HuH-7.5 (cell line): Measurements from ENCODE around the gene ZNF45.
"Not testable (repeated sequence)": the region's sequence is repeated elsewhere in the genome, so short reads cannot be mapped to it uniquely, and the experiment has no call there.

ENCODE experiments used
- DNase-seq: peaks from one replicate; pipeline ENCODE4 v3.0.0; 2011; ENCODE audit warnings: low spot score

ZNF45 gene

GRCh38 chr19:43934985-43935708, at the start of gene ZNF45:
ZNF45 (minus strand) TSS chr19:43935282; CDS start chr19:43922185, 13,097 bp downstream.
- peak; percentile 74 for DNase-seq

GRCh38 chr19:43984687-43985000, 49.6 kb upstream of the ZNF45 start:
- no peak for DNase-seq

DNA sequence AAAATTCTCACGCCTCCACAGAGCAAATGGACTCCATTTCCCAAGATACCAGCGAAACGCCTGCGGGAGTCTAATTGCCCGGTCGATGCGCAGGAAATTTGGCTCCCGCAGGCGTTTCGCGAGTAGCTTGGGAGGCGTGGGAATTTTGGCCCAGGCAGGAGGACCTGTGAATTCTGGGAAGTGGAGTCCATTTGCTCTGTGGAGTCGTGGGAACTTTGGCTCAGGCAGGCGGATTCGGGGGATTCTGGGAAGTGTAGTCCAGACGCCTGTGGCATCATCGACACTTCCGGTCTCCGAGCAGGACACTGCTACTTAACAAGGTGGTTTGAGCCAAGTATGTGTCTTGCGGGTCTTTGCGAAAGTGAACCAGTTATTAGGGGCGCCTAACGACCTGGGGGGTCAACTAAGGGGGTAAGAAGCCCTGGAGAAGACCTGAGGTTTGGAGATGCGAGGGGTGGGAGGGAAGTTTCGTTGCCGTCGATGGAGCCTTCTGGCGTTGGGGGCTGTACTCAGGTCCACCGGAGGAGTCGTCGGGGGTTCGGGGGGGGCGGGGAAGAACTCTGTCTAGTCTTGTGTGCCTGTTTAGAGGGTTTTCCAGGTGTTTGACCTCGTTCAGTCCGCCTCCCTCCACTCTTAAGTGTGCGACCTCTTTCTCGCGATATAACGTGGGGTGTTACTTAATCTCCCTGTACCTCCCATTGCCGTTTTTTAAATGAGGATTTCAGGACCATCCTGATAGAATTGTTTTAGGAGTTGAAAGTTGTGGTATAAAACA, 49.0 kb upstream of the ZNF45 start, which contains the start of gene ZNF155:
TSS of gene ZNF155 (plus strand) at position 277 of the 775 bp plus-strand sequence. CDS start 4,356 bp downstream, outside the sequence.
- DNase-seq = peak; percentile 63

GRCh38 chr19:43983544-43983911, 48.4 kb upstream of the ZNF45 start:
- DNase-seq = no peak

DNA sequence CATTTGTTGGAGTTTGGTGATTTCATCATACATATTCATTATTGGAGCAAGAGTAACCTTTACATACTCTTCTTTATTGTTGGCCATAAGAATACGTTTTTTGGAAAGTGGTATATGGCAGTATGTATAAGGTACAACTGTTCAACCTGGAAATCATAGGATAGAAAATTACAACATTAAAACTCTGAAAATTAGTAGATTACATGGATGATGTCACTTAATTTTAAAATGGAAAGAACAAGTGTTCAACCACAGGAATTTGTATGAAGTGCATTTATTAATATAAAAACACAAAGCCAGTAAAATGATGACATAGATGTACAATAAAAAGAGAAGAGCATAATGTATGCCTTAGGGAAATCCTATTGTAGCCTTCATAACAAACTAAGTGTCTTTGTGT, 41.6 kb upstream of the ZNF45 start:
- no peak for DNase-seq

- no peak for DNase-seq
These were observed 31.1 kb upstream of the ZNF45 start for GRCh38 chr19:43966079-43966694.

- DNase-seq = no peak
These were observed 25.3 kb upstream of the ZNF45 start for GRCh38 chr19:43960411-43960810.

GRCh38 chr19:43957891-43958290, 22.8 kb upstream of the ZNF45 start:
- DNase-seq = peak; percentile 19

- DNase-seq = no peak
These were observed 21.7 kb upstream of the ZNF45 start for GRCh38 chr19:43956827-43957226.

GRCh38 chr19:43950834-43951645, 16.0 kb upstream of the ZNF45 start, which contains the start of gene ZNF221:
ZNF221 (plus strand) TSS chr19:43951228; CDS start chr19:43962727, 11,499 bp downstream.
- DNase-seq = peak; percentile 77

GRCh38 chr19:43949803-43950202, 14.7 kb upstream of the ZNF45 start:
- DNase-seq = not testable (repeated sequence)

- not testable (repeated sequence) for DNase-seq
These were observed 12.3 kb upstream of the ZNF45 start for GRCh38 chr19:43947412-43947811.

DNA sequence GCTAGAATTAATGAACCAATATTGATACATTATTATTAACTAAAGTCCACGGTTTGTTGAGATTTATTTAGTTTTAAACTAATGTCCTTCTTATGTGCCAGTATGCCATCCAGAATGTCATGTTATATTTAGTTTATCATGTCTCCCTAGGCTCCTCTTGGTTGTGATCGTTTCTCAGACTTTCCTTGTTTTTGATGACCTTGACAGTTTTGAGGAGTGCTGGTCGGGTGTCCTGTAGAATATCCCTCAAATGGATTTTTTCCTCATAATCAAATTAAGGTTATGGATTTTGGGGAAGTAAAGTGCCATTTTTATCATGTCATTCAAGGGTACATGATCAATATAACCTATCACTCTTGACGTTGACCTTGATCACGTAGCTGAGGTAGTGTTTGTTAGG, 6.1 kb upstream of the ZNF45 start:
- no peak for DNase-seq

DNA sequence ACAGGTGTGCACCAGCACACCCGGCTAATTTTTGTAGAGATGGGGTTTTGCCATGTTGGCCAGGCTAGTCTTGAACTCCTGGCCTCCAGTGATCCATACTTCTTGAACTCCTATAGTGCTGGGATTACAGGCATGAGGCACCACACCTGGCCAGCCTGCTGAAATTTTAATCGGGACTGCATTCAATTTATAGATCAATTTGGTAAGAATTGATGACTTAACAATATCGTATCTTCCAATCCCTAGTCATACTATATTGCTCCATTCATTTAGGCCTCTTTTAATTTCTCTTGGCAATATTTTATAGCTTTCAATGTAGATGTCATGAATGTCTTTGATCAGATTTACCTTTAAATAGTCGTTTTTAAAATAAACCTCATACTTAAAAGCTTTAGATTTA, 5.6 kb upstream of the ZNF45 start:
- DNase-seq = no peak

DNA sequence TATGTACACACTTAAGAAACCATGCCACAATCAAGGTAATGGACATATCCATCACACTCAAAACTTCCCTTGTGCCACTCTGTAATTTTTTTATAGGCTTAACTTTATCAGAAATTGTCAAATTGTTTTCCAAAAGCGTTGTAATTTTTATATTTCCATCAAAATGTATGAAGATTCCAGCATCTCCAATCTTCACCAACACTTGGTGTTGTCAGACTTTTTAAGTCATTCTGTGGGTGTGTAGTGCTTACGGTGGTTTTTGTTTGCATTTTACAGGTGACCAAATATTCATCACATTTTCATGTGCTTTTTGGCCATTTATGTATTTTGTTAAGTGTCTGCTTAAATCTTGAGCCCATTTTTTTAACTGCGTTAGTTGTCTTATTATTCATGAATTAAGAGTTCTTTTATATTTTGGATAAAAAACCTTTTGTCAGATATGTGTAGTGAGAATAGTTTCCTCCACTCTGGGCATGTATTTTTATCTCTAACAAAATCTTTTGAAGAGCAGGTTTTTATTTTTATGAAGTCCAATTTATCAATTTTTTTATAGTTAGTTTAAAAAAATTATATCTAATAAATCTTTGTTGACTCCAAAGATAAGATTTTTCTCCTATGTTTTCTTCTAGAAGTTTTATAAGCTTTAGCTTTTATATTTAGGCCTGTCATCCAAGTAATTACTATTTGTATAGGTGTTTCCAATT, 4.6 kb upstream of the ZNF45 start:
- no peak for DNase-seq

- no peak for DNase-seq
These were observed 1.1 kb upstream of the ZNF45 start for GRCh38 chr19:43936188-43936587.

DNA sequence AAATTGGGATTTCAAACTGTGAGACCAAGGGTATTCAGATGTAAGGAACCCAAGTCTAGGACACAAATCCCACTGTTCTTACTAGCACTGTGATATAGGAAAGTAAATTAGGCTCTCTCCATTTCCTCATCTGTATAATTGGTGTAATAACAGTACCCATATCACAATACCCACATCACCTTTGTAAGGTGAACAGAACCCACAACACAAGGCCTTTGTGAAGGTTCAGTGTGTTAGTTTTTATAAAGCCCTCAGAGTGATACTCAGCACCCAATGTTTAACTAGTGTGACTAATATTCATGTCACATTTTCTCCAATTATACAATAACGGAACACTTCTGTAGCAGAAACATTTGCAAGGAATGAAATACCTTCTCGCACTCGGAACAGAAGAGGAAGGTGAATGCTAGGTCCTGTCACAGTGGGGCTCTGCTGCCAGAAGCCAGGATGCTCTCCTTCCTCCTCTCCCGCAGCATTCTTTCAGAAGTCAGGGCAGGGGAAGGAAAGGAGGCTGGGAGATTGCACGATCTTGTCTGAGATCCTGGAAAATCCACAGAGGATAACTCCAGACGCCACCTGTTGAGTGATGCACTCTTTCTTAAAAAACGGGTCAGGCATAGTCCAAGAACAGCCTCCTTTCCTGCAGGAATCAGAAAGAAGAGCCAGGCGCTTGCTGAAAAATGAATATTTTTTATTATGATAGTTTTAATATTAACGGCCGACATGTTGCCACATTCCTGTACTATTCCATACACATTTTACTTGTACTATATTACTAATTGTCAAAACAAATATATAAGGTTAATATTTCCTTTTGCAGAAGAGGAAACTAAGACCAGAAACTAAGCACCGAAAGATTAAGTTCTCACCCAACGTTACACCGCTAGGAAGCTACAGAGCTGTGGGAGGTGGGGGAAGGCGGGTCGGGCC, 762 bp downstream of the ZNF45 start:
- DNase-seq = no peak

DNA sequence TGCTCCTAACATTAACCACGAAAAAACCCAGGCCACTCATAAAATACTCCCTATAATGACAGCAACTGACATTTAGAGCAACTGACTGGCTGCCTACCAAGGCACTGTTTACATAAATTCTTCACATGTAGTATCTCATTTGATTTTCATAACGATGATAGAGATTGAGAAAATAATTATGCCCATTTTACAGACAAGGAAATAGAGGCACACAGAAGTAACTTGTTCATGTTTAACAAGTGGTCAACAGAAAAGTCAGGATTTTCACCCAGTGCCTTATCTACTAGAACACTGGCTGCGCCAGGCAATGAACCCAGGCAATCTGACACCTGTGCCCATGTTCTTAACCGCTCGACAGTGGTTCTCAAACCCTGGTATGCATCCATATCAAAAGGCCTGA, 6.3 kb downstream of the ZNF45 start:
- DNase-seq = no peak

GRCh38 chr19:43923875-43924274, 11.2 kb downstream of the ZNF45 start:
- DNase-seq = no peak

DNA sequence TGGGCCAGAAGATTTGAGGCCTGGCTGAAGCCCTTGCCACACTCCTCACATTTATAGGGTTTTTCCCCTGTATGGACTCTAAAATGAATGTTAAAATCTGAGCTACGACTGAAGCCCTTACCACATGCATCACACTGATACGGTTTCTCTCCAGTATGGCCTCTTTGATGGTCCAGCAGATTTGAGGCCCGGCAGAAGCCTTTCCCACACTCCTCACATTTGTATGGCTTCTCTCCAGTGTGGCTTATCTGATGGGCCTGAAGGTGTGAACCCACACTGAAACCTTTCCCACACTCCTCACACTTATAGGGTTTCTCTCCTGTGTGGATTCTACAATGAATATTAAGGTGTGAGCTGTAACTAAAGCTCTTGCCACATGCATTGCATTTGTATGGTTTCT, 21.0 kb downstream of the ZNF45 start:
- DNase-seq = no peak
